Right lobe of liver (tissue), 6 donors: ENCODE data around the gene CFAP298. TPM values are rescaled to one million over a fixed set of nuclear protein-coding genes. Genes with fewer than 3 reads are reported as not detected.

Experiments used
- ATAC-seq, 4 donors: fragments of 200-7000 bp; cut with Tn5 transposase; one replicate each; pipeline ENCODE4 v1.9.1; 2020; ENCODE audit warnings: mild to moderate bottlenecking in 4 of 4, moderate library complexity in 4 of 4
- DNase-seq, 3 donors: peaks; one replicate each; pipeline ENCODE4 v3.0.0-alpha.2; 2020
- H3K27ac ChIP-seq, 3 donors: fragments of 200-600 bp; one replicate each; pipeline ENCODE4 v1.8.0; 2022
- H3K27me3 ChIP-seq, 2 donors: fragments of 200-600 bp; one replicate each; pipeline ENCODE4 v1.8.0; 2022
- H3K36me3 ChIP-seq, 4 donors: fragments of 200-600 bp; sonication (generic) in 1 of 4; one replicate each; pipeline versions ENCODE4 v1.5.1 to v1.8.0; 2017 to 2022; ENCODE audit warnings: control low read depth in 1 of 4
- H3K4me1 ChIP-seq, 4 donors: fragments of 200-600 bp; sonication (generic) in 1 of 4; one replicate each; pipeline versions ENCODE4 v1.5.1 to v1.8.0; 2017 to 2022; ENCODE audit warnings: control low read depth in 1 of 4
- H3K4me3 ChIP-seq, 3 donors: fragments of 200-600 bp; one replicate each; pipeline ENCODE4 v1.8.0; 2022
- H3K9me3 ChIP-seq, 4 donors: fragments of 200-600 bp; sonication (generic) in 1 of 4; one replicate each; pipeline versions ENCODE4 v1.5.1 to v1.8.0; 2017 to 2022; ENCODE audit warnings: control low read depth in 1 of 4
- CTCF ChIP-seq, 4 donors: fragments of 200-600 bp in 3 of 4; fragments of 450-650 bp in 1 of 4; IDR thresholded peaks; one replicate each; pipeline versions ENCODE4 v1.5.1 to v1.8.0; 2016 to 2022; ENCODE audit warnings: antibody characterized with exemption in 4 of 4, mild to moderate bottlenecking in 2 of 4
- POLR2A ChIP-seq: fragments of 450-650 bp; IDR thresholded peaks from one replicate; pipeline ENCODE4 v1.6.1; 2017; ENCODE audit warnings: antibody characterized with exemption, mild to moderate bottlenecking
- WGBS: methylation state at CpG from one replicate; pipeline ENCODE4 v1.1.6; 2018; ENCODE audit warnings: low coverage, low lambda C conversion rate; ENCODE audit not compliant: insufficient coverage; ENCODE audit errors: missing lambda C conversion rate; 5-methylcytosine and 5-hydroxymethylcytosine counted together
- intact Hi-C, 2 donors: fragments of 100-400 bp; cut with DNase I; formaldehyde crosslinking; loops; one replicate each; pipeline versions ENCODE4 v1.11.2 to v1.14.1; 2022
- small RNA-seq, 2 experiments: library from RNA; depleted of rRNA; stranded (forward); fragments of <200 nt; gene quantifications; one replicate each; pipeline ENCODE3, GENCODE V24; 2016
- total RNA-seq, 6 experiments: library from RNA; depleted of rRNA in 2 of 6; stranded (reverse); fragments of >200 nt in 2 of 6; fragmentation: NEBNext Ultra II Directional in 3 of 6; extraction: Animal tissue kit (Norgen Biotek cat#: 25700) in 3 of 6; gene quantifications; one replicate each; pipeline versions ENCODE4 v1.1.0 to v1.2.4, GENCODE V29; 2016 to 2023
- donor health status: DM: no; HTN: yes; CAD: no.
- donor health status: DM: no; HTN: no; CAD: no.
- donor health status: DM: no; HTN: no; CAD: no.
- donor health status: DM: no; HTN: yes; CAD: no.
- donor health status: DM: no; HTN: yes; CAD: no.

Gene CFAP298
- total RNA-seq, 6 experiments from 2014 or later, result 8.6 to 15.3 (median 11.6) TPM

DNA sequence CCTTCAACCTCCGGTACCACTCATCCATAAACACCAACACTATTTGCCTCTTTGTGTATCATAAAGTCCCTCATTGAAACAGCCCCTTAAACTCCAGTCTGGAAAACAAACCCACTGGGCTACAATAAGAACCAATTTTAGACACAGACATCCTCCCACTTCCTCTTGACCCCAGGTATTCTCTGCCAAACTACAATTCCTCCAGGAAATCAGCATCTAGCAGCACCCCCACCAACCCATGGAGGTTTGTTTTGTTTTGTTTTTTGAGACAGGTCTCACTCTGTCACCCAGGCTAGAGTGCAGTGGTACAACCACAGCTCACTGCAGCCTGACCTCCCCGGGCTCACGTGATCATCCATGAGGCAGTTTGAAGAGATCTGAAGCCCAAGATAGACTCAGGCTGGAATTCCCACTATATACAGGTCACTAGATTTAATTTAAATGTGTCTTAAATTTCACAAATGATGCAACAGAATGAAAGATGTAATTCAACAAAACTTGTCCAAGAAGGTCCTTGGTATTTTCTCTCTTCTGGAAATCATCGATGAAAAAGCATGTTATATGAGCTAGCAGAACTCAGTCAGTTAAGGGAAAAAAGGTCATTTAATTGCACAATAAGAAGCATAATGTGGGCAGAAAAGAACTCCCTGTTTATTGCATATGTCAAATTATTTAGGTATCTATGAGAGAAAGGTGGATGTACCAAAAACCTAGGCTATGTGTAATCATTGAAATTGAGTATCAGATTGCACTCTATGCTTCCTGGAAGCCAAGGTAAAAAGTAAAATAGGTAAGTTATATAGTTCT is 57.1 kb downstream of the CFAP298 start:
- no peaks in the 10 kb centered on the region for H3K36me3 ChIP-seq
- ATAC-seq, result no peak
- no peaks in the 10 kb centered on the region for H3K27me3 ChIP-seq
- H3K27ac ChIP-seq, result no peak overlapping the region
- TF ChIP-seq CTCF (IDR thresholded peaks at IDR 0.05), result no peak
- TF ChIP-seq POLR2A, result no peak
- H3K4me3 ChIP-seq, result no peak overlapping the region
- intact Hi-C loops, result no loop called here
- no peak for DNase-seq
- no peaks in the 10 kb centered on the region for H3K9me3 ChIP-seq
- no peaks in the 10 kb centered on the region for H3K4me1 ChIP-seq
- WGBS, result 78% methylated on average over 4 of the region's 4 CpGs

DNA sequence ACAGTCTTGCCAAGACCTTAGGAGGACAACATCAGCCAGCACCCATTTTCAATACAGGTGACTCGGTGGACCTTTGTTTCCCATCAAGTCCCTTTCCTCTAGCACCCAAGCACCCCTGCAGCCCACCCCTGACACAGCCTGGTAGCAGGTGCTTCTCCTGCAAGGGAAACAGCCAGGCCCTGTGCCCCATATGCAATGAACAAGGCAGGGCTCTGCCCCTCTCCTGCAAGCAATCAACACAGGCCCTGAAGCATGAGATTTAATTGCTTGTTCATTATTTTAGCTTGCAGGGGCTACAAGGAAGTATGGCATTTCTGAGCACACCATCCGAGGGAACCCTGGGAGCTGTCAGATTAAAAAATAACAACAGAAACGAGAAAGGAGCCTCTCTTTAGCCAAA is 62.3 kb downstream of the CFAP298 start:
- no peak for TF ChIP-seq POLR2A
- TF ChIP-seq CTCF (IDR thresholded peaks at IDR 0.05), result no peak
- intact Hi-C loops, result no loop called here
- DNase-seq (no peak), ATAC-seq (no peak)
- H3K36me3 ChIP-seq, result no peaks in the 10 kb centered on the region
- 71% methylated on average over 3 of the region's 3 CpGs for WGBS
- H3K27ac ChIP-seq, result no peak overlapping the region
- no peak overlapping the region for H3K4me3 ChIP-seq
- no peaks in the 10 kb centered on the region for H3K27me3 ChIP-seq
- no peaks in the 10 kb centered on the region for H3K4me1 ChIP-seq
- H3K9me3 ChIP-seq, result no peaks in the 10 kb centered on the region

- intact Hi-C loops, result no loop called here
- Histone ChIP-seq H3K27ac (no peak overlapping the region), H3K36me3 (no peaks in the 10 kb centered on the region), H3K4me3 (no peak overlapping the region), H3K27me3 (no peaks in the 10 kb centered on the region), H3K4me1 (no peaks in the 10 kb centered on the region), H3K9me3 (no peaks in the 10 kb centered on the region)
- no peak for TF ChIP-seq POLR2A
- WGBS, result 38% methylated on average over 1 of the region's 1 CpG
- DNase-seq (no peak), ATAC-seq (no peak)
These were observed 62.7 kb downstream of the CFAP298 start for GRCh38 chr21:32549440-32549839.

Small RNA genes lying within 50 kb of the gene (small RNA-seq; reads per million reads assigned to genes)
- 0 to 0.58 reads per million in 2 experiments for gene RNA5SP490

Other genes with a start within 250 kb of the CFAP298 start
- 10 to 100 TPM in 3 of 6 experiments, 1 to 10 TPM in 3; 6.3 to 13.6 (median 9.8) TPM for gene URB1, start 219.4 kb downstream of the CFAP298 start, total RNA-seq
- 1 to 10 TPM; 2.4 to 5.9 (median 4.2) TPM for gene EVA1C, start 199.7 kb downstream of the CFAP298 start, total RNA-seq
- 1 to 10 TPM; 1.5 to 7.1 (median 3.8) TPM for gene TCP10L, start 26.9 kb downstream of the CFAP298 start, total RNA-seq
- gene SYNJ1, start 115.6 kb upstream of the CFAP298 start, total RNA-seq, result 1 to 10 TPM; 5.6 to 8.7 (median 6.9) TPM
- 10 to 100 TPM; 12.6 to 18.0 (median 15.5) TPM for gene PAXBP1, start 159.4 kb upstream of the CFAP298 start, total RNA-seq